Fibroblast of mammary gland (primary cell): ENCODE measurements around the gene NFIA.
A peak's percentile ranks its signal among the peaks of the same experiment; 100 is the strongest.

Source experiments
- DNase-seq: peaks from one replicate; pipeline ENCODE4 v3.0.0-alpha.2; 2010; ENCODE audit warnings: low read depth
- H3K4me3 ChIP-seq: 2 replicates; pipeline ENCODE4 v1.5.1; 2011; ENCODE audit warnings: low read depth, mild to moderate bottlenecking, low read length, moderate library complexity; ENCODE audit not compliant: control insufficient read depth
- TF ChIP-seq, protein P1 (sequence below): conservative IDR thresholded peaks from 2 replicates; pipeline ENCODE4 v1.5.1; 2011; ENCODE audit warnings: low read depth, low read length, inconsistent platforms; ENCODE audit not compliant: control insufficient read depth, insufficient read depth

Gene NFIA

DNA sequence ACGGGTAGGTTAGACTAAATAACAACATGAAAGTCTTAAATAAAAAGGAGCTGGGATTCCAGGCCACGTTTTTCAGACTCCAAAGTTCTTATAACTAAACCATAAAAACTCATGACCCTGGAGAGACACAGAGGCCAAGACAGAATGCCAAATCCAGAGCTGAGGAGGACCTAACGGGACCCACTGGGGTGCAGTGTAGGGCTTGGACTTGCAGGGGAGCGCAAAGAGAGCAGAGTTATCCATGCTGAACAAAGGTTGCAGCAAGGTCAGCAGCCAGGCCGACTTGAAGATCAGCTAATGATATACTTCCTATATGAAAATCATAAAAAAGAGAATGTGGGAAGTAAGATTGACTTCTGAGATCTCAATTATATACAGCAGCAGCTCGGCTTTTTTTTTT is 405.4 kb downstream of the NFIA start:
- no peak for DNase-seq
- TF ChIP-seq, protein P1, sequence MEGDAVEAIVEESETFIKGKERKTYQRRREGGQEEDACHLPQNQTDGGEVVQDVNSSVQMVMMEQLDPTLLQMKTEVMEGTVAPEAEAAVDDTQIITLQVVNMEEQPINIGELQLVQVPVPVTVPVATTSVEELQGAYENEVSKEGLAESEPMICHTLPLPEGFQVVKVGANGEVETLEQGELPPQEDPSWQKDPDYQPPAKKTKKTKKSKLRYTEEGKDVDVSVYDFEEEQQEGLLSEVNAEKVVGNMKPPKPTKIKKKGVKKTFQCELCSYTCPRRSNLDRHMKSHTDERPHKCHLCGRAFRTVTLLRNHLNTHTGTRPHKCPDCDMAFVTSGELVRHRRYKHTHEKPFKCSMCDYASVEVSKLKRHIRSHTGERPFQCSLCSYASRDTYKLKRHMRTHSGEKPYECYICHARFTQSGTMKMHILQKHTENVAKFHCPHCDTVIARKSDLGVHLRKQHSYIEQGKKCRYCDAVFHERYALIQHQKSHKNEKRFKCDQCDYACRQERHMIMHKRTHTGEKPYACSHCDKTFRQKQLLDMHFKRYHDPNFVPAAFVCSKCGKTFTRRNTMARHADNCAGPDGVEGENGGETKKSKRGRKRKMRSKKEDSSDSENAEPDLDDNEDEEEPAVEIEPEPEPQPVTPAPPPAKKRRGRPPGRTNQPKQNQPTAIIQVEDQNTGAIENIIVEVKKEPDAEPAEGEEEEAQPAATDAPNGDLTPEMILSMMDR, result no peak
- no peak overlapping the region for H3K4me3 ChIP-seq

DNA sequence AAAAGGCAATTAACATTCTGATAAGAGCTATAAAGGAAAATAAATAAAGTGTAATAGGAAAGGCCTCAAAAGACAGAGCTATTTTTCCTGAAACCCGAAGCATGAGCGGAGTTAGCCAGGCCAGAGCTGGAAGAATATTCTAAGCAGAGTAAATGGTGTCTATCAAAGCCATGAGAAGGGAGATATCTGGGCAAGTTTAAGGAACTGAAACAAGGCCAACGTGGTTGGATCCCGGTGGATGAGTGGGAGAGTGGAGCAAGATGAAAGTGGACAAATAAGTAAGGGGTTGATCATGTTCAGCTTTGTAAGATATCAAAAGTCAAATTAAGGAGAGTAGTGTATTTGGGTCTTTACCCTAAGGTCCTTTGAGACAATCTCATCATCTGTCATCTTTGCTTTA is 408.6 kb downstream of the NFIA start:
- no peak overlapping the region for H3K4me3 ChIP-seq
- DNase-seq, result no peak
- TF ChIP-seq, protein P1, result no peak

DNA sequence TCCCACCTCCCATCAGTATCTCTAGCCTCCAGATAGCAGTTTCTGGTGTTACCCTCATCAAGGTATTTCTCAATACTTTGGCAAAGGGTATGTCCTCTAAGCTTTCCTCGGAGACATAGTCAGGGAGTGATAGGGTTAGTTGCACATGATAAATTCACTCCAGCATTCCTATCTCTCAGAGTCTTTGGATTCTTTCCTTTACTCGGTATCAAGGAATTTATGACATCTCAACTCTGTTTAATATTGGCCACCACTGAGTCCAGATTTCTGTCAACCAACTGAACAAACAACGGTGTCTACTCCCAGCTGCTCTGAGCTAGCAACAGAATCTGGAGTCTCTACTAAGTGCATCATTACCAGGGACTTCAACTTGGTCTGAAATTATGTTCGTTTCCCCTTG is 409.1 kb downstream of the NFIA start:
- no peak overlapping the region for H3K4me3 ChIP-seq
- peak; percentile 11 for DNase-seq
- TF ChIP-seq, protein P1, result no peak

DNA sequence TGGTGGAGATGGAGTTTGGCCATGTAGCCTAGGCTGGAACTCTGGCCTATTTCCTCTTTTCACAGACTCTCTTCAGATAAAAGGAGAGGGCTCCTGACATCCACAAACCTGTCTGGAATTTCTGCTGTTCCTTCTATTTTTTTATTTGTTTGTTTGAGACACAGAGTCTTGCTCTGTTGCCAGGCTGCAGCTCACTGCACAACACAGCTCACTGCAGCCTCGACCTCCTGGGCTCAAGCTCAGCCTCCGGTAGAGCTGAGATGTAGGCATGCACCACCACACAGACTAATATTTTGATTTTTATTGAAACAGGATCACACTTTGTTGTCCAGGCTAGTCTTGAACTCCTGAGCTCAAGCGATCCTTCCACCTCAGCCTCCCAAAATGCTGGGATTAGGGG is 411.6 kb downstream of the NFIA start:
- TF ChIP-seq, protein P1, result no peak
- DNase-seq, result no peak

DNA sequence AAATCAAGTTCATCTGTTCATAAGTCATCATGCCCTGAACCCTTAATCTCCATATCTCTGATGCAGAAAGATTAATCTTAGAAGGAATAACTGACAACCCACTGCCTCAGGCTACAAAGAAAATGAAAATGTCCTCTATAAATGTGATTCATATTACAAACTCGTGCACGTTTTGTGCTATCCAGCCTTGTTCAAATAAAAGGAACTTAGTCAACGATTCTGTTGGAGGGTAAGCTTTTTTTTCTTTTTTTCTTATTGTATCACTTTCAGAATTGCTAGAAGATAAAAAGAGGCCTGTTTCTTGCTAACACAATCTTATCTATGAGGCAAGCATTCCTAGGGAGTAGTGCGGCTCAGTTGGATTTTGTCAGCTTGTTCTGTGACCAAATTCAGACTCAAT is 414.1 kb downstream of the NFIA start:
- TF ChIP-seq, protein P1, result no peak
- no peak overlapping the region for H3K4me3 ChIP-seq
- no peak for DNase-seq

More for the DNA sequence above, 411.6 kb downstream of the NFIA start:
- H3K4me3 ChIP-seq, result no peak overlapping the region

DNA sequence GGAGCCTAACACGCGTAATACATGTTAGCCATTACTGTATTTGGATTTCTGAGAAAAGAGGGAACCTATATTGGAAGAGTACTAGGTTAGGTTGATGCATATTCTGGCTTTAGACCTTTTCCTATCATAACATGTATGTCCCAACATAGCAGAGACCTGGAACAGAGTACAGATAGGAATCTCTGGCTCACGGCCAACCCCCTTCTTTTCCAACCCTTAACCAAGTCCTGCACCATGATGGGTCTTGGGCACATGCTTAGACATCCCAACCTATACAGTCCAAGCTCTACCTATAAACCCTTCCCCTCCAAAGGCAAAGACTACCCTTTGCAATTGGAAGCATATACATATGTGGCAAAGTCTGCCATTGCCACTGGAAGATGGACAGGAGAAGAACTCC is 414.7 kb downstream of the NFIA start:
- DNase-seq, result no peak
- TF ChIP-seq, protein P1, result no peak
- H3K4me3 ChIP-seq, result no peak overlapping the region

DNA sequence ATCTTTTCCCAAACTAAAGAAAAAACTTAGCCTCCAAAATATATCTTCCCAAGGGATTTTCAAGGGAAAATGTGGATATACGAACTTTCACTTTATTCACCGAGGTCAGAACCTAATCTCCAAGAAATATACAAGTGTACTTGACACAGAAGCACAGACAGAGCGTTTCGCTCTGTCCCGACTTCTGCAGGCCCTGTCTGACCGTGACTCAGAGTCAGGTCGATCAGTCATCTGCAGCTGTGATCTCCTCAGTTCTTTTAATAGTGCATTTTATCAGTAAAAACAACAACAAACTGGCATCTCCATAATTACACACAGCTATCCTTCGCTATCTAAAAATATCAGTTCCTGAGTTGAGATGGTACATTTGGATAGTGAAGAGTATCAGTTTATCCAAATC is 416.0 kb downstream of the NFIA start:
- DNase-seq, result no peak
- TF ChIP-seq, protein P1, result no peak
- no peak overlapping the region for H3K4me3 ChIP-seq
